ENCODE results near the gene MAP2K2.

MAP2K2 gene

GRCh38 chr19:4065430-4066175 is 58.3 kb downstream of the MAP2K2 start:
- no peak overlapping the region for H3K4me2 ChIP-seq (ENCODE audit: low read depth, low read length, poor library complexity, severe bottlenecking)
- H3K4me3 ChIP-seq (ENCODE audit: low read length, poor library complexity, severe bottlenecking), result peak overlapping the region; percentile 86
- TF ChIP-seq EZH2phosphoT487 (IDR thresholded peaks at IDR 0.05; ENCODE audit: borderline replicate concordance), result no peak
- TF ChIP-seq CTCF (conservative IDR thresholded peaks at IDR 0.05; ENCODE audit: low read length), result no peak
- H3F3A ChIP-seq (ENCODE audit: low read depth), result no peaks in the 10 kb centered on the region
- H3K79me2 ChIP-seq (ENCODE audit: insufficient read depth, low read length), result peaks cover 55% of the 10 kb centered on the region
- H3K9ac ChIP-seq (ENCODE audit: low read depth, low read length, poor library complexity, severe bottlenecking), result peak overlapping the region; percentile 99
- H3K9me3 ChIP-seq (ENCODE audit: insufficient read depth, low read depth, low read length), result no peaks in the 10 kb centered on the region
- H4K20me1 ChIP-seq (ENCODE audit: insufficient read depth, low read length, poor library complexity, severe bottlenecking), result peaks cover 48% of the 10 kb centered on the region
- no peaks in the 10 kb centered on the region for H3K9me2 ChIP-seq (replicated peaks; ENCODE audit: low read depth, low read length)
- peaks cover 16% of the 10 kb centered on the region for H3K4me1 ChIP-seq (ENCODE audit: insufficient read depth, low read length, poor library complexity, severe bottlenecking)
- H3K36me3 ChIP-seq (ENCODE audit: insufficient read depth, low read length), result peaks cover 5% of the 10 kb centered on the region; the same call in 1 of the 2 replicates
- no peak overlapping the region for H2AFZ ChIP-seq (ENCODE audit: low read length)
- no peaks in the 10 kb centered on the region for H3K27me3 ChIP-seq (ENCODE audit: insufficient read depth, low read length, poor library complexity, severe bottlenecking)

GRCh38 chr19:4064496-4065260 is 59.2 kb downstream of the MAP2K2 start:
- TF ChIP-seq CTCF (conservative IDR thresholded peaks at IDR 0.05; ENCODE audit: low read length) (no peak), EZH2phosphoT487 (IDR thresholded peaks at IDR 0.05; ENCODE audit: borderline replicate concordance) (no peak)
- Histone ChIP-seq H3K79me2 (ENCODE audit: insufficient read depth, low read length) (peaks cover 64% of the 10 kb centered on the region), H3F3A (ENCODE audit: low read depth) (no peaks in the 10 kb centered on the region), H3K4me1 (ENCODE audit: insufficient read depth, low read length, poor library complexity, severe bottlenecking) (peaks cover 16% of the 10 kb centered on the region), H2AFZ (ENCODE audit: low read length) (no peak overlapping the region), H3K9me3 (ENCODE audit: insufficient read depth, low read depth, low read length) (no peaks in the 10 kb centered on the region), H3K9ac (ENCODE audit: low read depth, low read length, poor library complexity, severe bottlenecking) (peak overlapping the region; percentile 76), H3K36me3 (ENCODE audit: insufficient read depth, low read length) (peaks cover 5% of the 10 kb centered on the region; the same call in 1 of the 2 replicates), H3K27me3 (ENCODE audit: insufficient read depth, low read length, poor library complexity, severe bottlenecking) (no peaks in the 10 kb centered on the region), H4K20me1 (ENCODE audit: insufficient read depth, low read length, poor library complexity, severe bottlenecking) (peaks cover 57% of the 10 kb centered on the region), H3K9me2 (replicated peaks; ENCODE audit: low read depth, low read length) (no peaks in the 10 kb centered on the region), H3K4me3 (ENCODE audit: low read length, poor library complexity, severe bottlenecking) (peak overlapping the region; percentile 78), H3K4me2 (ENCODE audit: low read depth, low read length, poor library complexity, severe bottlenecking) (peak overlapping the region; percentile 79)

GRCh38 chr19:4064149-4064495 is 59.8 kb downstream of the MAP2K2 start:
- H4K20me1 ChIP-seq (ENCODE audit: insufficient read depth, low read length, poor library complexity, severe bottlenecking), result peaks cover 63% of the 10 kb centered on the region

More at GRCh38 chr19:4064149-4064495, 59.8 kb downstream of the MAP2K2 start:
- Histone ChIP-seq H3F3A (ENCODE audit: low read depth) (no peaks in the 10 kb centered on the region), H3K9me2 (replicated peaks; ENCODE audit: low read depth, low read length) (no peaks in the 10 kb centered on the region), H3K27me3 (ENCODE audit: insufficient read depth, low read length, poor library complexity, severe bottlenecking) (no peaks in the 10 kb centered on the region), H3K4me3 (ENCODE audit: low read length, poor library complexity, severe bottlenecking) (peak overlapping the region; percentile 78), H3K9me3 (ENCODE audit: insufficient read depth, low read depth, low read length) (no peaks in the 10 kb centered on the region), H2AFZ (ENCODE audit: low read length) (no peak overlapping the region), H3K9ac (ENCODE audit: low read depth, low read length, poor library complexity, severe bottlenecking) (peak overlapping the region; percentile 76), H3K36me3 (ENCODE audit: insufficient read depth, low read length) (peaks cover 5% of the 10 kb centered on the region; the same call in 1 of the 2 replicates), H3K79me2 (ENCODE audit: insufficient read depth, low read length) (peaks cover 68% of the 10 kb centered on the region), H3K4me1 (ENCODE audit: insufficient read depth, low read length, poor library complexity, severe bottlenecking) (peaks cover 16% of the 10 kb centered on the region), H3K4me2 (ENCODE audit: low read depth, low read length, poor library complexity, severe bottlenecking) (peak overlapping the region; percentile 79)
- no peak for TF ChIP-seq CTCF (conservative IDR thresholded peaks at IDR 0.05; ENCODE audit: low read length)

Measured in Loucy (cell line).